Astrocyte (in vitro differentiated cells and primary cell): Measurements from ENCODE around the gene AMMECR1.

Experiments
- CTCF ChIP-seq: IDR thresholded peaks from 2 replicates; pipeline ENCODE4 v1.5.1; 2011; ENCODE audit warnings: low read depth, mild to moderate bottlenecking, inconsistent platforms, low read length, moderate library complexity; ENCODE audit not compliant: insufficient read depth
- EZH2 ChIP-seq: IDR thresholded peaks from 2 replicates; pipeline ENCODE4 v1.6.1; 2012; ENCODE audit warnings: mild to moderate bottlenecking, low read length, inconsistent platforms; ENCODE audit not compliant: insufficient read depth

- no peak for TF ChIP-seq CTCF
- TF ChIP-seq EZH2: no peak
Measured at GRCh38 chrX:110222497-110223257, 95.2 kb downstream of the AMMECR1 start.
